ENCODE results near the gene KATNAL2.

The KATNAL2 gene

DNA sequence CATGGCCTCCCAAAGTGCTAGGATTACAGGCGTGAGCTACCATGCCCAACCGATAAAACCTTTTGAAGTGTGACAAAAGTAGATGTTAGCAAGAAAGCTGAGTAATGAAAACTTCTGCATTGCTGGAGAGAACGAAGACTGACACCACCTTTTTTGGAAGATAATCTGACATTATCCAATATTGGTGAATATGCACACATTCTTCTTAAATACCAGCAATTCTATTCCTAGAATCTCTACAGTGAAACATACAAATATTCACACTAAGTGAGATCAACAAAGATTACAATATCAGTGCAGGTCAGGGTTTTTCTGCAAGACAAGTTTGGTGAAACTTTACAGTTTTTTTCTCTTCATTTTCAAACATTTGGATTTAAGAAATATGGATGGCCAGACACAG is 7.9 kb upstream of the KATNAL2 start:
- ATAC-seq = no peak
- TF ChIP-seq ZNF70 (CRISPR knock-in tag; IDR thresholded peaks at IDR 0.05) (no peak), SNAI2 (CRISPR knock-in tag; IDR thresholded peaks at IDR 0.05) (no peak), ZNF565 (CRISPR knock-in tag; conservative IDR thresholded peaks at IDR 0.05; ENCODE audit: low read depth) (no peak), ESRRG (CRISPR knock-in tag; IDR thresholded peaks at IDR 0.05) (no peak), TCF4 (CRISPR knock-in tag; IDR thresholded peaks at IDR 0.05; ENCODE audit: borderline replicate concordance) (no peak), ZC3H10 (CRISPR knock-in tag; IDR thresholded peaks at IDR 0.05) (no peak), PPARA (CRISPR knock-in tag; IDR thresholded peaks at IDR 0.05; ENCODE audit: borderline replicate concordance) (no peak), OSR1 (CRISPR knock-in tag; IDR thresholded peaks at IDR 0.05) (no peak), GLIS3 (CRISPR knock-in tag; IDR thresholded peaks at IDR 0.05) (no peak), ARNTL (CRISPR knock-in tag; IDR thresholded peaks at IDR 0.05; ENCODE audit: borderline replicate concordance, low read depth) (no peak), POU6F1 (CRISPR knock-in tag; IDR thresholded peaks at IDR 0.05; ENCODE audit: borderline replicate concordance, low read depth) (no peak), TOX (CRISPR knock-in tag; IDR thresholded peaks at IDR 0.05; ENCODE audit: borderline replicate concordance) (no peak)
- TF ChIP-seq, protein P1, sequence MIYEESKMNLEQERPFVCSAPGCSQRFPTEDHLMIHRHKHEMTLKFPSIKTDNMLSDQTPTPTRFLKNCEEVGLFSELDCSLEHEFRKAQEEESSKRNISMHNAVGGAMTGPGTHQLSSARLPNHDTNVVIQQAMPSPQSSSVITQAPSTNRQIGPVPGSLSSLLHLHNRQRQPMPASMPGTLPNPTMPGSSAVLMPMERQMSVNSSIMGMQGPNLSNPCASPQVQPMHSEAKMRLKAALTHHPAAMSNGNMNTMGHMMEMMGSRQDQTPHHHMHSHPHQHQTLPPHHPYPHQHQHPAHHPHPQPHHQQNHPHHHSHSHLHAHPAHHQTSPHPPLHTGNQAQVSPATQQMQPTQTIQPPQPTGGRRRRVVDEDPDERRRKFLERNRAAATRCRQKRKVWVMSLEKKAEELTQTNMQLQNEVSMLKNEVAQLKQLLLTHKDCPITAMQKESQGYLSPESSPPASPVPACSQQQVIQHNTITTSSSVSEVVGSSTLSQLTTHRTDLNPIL (CRISPR knock-in tag; IDR thresholded peaks at IDR 0.05; ENCODE audit: low read depth) = no peak

- ATAC-seq = no peak
- TF ChIP-seq CSRNP3 (CRISPR knock-in tag; IDR thresholded peaks at IDR 0.05) = no peak
- TF ChIP-seq ZNF8 (CRISPR knock-in tag; IDR thresholded peaks at IDR 0.05) = no peak
- no peak for TF ChIP-seq ESRRG (CRISPR knock-in tag; IDR thresholded peaks at IDR 0.05)
- TF ChIP-seq, protein P2, sequence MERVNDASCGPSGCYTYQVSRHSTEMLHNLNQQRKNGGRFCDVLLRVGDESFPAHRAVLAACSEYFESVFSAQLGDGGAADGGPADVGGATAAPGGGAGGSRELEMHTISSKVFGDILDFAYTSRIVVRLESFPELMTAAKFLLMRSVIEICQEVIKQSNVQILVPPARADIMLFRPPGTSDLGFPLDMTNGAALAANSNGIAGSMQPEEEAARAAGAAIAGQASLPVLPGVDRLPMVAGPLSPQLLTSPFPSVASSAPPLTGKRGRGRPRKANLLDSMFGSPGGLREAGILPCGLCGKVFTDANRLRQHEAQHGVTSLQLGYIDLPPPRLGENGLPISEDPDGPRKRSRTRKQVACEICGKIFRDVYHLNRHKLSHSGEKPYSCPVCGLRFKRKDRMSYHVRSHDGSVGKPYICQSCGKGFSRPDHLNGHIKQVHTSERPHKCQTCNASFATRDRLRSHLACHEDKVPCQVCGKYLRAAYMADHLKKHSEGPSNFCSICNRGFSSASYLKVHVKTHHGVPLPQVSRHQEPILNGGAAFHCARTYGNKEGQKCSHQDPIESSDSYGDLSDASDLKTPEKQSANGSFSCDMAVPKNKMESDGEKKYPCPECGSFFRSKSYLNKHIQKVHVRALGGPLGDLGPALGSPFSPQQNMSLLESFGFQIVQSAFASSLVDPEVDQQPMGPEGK (CRISPR knock-in tag; IDR thresholded peaks at IDR 0.05; ENCODE audit: borderline replicate concordance) = no peak
- TF ChIP-seq SNAI2 (CRISPR knock-in tag; IDR thresholded peaks at IDR 0.05) = no peak
- TF ChIP-seq TSHZ2 (CRISPR knock-in tag; IDR thresholded peaks at IDR 0.05) = no peak
- TF ChIP-seq ARNTL (CRISPR knock-in tag; IDR thresholded peaks at IDR 0.05; ENCODE audit: borderline replicate concordance, low read depth) = no peak
- TF ChIP-seq GLIS3 (CRISPR knock-in tag; IDR thresholded peaks at IDR 0.05) = no peak
- no peak for TF ChIP-seq TCF4 (CRISPR knock-in tag; IDR thresholded peaks at IDR 0.05; ENCODE audit: borderline replicate concordance)
- TF ChIP-seq PPARA (CRISPR knock-in tag; IDR thresholded peaks at IDR 0.05; ENCODE audit: borderline replicate concordance) = no peak
- TF ChIP-seq POU6F1 (CRISPR knock-in tag; IDR thresholded peaks at IDR 0.05; ENCODE audit: borderline replicate concordance, low read depth) = no peak
- no peak for TF ChIP-seq ZC3H10 (CRISPR knock-in tag; IDR thresholded peaks at IDR 0.05)
- no peak for TF ChIP-seq OSR1 (CRISPR knock-in tag; IDR thresholded peaks at IDR 0.05)
- no peak for TF ChIP-seq ISL1 (CRISPR knock-in tag; IDR thresholded peaks at IDR 0.05)
- no peak for TF ChIP-seq ZNF70 (CRISPR knock-in tag; IDR thresholded peaks at IDR 0.05)
- TF ChIP-seq BACH2 (CRISPR knock-in tag; IDR thresholded peaks at IDR 0.05; ENCODE audit: borderline replicate concordance) = no peak
- TF ChIP-seq TOX (CRISPR knock-in tag; IDR thresholded peaks at IDR 0.05; ENCODE audit: borderline replicate concordance) = no peak
- TF ChIP-seq RARB (CRISPR knock-in tag; IDR thresholded peaks at IDR 0.05) = no peak
These were observed 6.5 kb upstream of the KATNAL2 start for GRCh38 chr18:46910856-46911255.
